GM12874 (cell line): ENCODE measurements around the gene FNDC7.

Experiments
- CTCF ChIP-seq: IDR thresholded peaks from 2 replicates; pipeline ENCODE4 v1.5.1; 2011; ENCODE audit warnings: low read depth, mild to moderate bottlenecking, control low read depth, low read length, moderate library complexity; ENCODE audit not compliant: insufficient read depth

Gene FNDC7

GRCh38 chr1:108780937-108781574 lies 68.3 kb downstream of the FNDC7 start:
- TF ChIP-seq CTCF, result no peak

GRCh38 chr1:108785264-108785663 lies 72.6 kb downstream of the FNDC7 start:
- no peak for TF ChIP-seq CTCF

GRCh38 chr1:108785880-108786279 lies 73.2 kb downstream of the FNDC7 start:
- no peak for TF ChIP-seq CTCF

GRCh38 chr1:108791790-108792189 lies 79.1 kb downstream of the FNDC7 start:
- no peak for TF ChIP-seq CTCF
